H1 (cell line): ENCODE data around the gene HOXD10. TPM values are rescaled to one million over a fixed set of nuclear protein-coding genes. Genes with fewer than 3 reads are reported as not detected.

Experiments used
- RNF2 ChIP-seq: fragments of 200-900, 300-1000 bp; sonication (generic); IDR thresholded peaks from 2 replicates; pipeline ENCODE4 v1.7.1; 2016; ENCODE audit warnings: borderline replicate concordance, low read depth, mild to moderate bottlenecking, antibody characterized with exemption, low read length; ENCODE audit not compliant: poor library complexity, severe bottlenecking; ENCODE audit errors: missing control alignments
- polyA plus RNA-seq, 7 experiments: library from polyadenylated mRNA; depleted of rRNA in 3 of 7; stranded (reverse) in 5 of 7; unstranded in 2 of 7; fragments of >200 nt in 5 of 7; fragments of 200-250 nt in 2 of 7; gene quantifications; 1 replicate in 5 of 7; 2 replicates in 1 of 7; 4 replicates in 1 of 7; pipeline versions ENCODE4 v1.2.1 to v1.2.3, GENCODE V29; 2011 to 2013; ENCODE audit warnings: missing spikeins in 2 of 7, mixed read lengths in 2 of 7
- total RNA-seq: library from RNA; stranded (reverse); fragmentation: NEBNext Ultra II Directional; extraction: Animal tissue kit (Norgen Biotek cat#: 25700); gene quantifications from 2 replicates; pipeline ENCODE4 v1.2.1, GENCODE V29; 2021
- TF ChIP-seq, protein P1 (sequence below): fragments of 300-600 bp; sonication (generic); IDR thresholded peaks from 2 replicates; pipeline ENCODE4 v1.7.1; 2012; ENCODE audit warnings: low read length, moderate library complexity, mild to moderate bottlenecking, inconsistent platforms; ENCODE audit not compliant: insufficient replicate concordance

The HOXD10 gene
- total and polyA plus RNA-seq, 2 of the 8 experiments (the other 6 are each of a cell fraction or from before 2014, with no cell fraction given) = not detected

DNA sequence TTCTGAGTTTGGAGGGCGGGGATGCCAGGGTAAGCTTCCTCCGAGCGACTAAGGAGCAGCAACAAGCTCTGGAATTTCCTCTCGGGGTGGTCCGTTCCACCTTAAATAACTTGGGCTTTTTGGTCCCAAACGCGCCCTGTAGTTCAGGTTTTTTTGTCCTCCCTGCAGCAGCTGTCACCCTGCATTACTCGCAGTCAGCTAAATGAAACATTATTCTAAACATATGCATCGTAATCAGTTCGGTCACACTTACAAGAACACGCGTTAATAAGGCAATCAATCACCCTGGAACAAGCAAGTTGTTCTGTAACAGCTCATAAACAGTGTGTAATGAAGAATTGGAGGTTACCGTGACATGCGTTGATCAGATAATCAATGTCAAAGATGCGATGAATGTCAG, 41.1 kb upstream of the HOXD10 start (continued):
- TF ChIP-seq, protein P1, sequence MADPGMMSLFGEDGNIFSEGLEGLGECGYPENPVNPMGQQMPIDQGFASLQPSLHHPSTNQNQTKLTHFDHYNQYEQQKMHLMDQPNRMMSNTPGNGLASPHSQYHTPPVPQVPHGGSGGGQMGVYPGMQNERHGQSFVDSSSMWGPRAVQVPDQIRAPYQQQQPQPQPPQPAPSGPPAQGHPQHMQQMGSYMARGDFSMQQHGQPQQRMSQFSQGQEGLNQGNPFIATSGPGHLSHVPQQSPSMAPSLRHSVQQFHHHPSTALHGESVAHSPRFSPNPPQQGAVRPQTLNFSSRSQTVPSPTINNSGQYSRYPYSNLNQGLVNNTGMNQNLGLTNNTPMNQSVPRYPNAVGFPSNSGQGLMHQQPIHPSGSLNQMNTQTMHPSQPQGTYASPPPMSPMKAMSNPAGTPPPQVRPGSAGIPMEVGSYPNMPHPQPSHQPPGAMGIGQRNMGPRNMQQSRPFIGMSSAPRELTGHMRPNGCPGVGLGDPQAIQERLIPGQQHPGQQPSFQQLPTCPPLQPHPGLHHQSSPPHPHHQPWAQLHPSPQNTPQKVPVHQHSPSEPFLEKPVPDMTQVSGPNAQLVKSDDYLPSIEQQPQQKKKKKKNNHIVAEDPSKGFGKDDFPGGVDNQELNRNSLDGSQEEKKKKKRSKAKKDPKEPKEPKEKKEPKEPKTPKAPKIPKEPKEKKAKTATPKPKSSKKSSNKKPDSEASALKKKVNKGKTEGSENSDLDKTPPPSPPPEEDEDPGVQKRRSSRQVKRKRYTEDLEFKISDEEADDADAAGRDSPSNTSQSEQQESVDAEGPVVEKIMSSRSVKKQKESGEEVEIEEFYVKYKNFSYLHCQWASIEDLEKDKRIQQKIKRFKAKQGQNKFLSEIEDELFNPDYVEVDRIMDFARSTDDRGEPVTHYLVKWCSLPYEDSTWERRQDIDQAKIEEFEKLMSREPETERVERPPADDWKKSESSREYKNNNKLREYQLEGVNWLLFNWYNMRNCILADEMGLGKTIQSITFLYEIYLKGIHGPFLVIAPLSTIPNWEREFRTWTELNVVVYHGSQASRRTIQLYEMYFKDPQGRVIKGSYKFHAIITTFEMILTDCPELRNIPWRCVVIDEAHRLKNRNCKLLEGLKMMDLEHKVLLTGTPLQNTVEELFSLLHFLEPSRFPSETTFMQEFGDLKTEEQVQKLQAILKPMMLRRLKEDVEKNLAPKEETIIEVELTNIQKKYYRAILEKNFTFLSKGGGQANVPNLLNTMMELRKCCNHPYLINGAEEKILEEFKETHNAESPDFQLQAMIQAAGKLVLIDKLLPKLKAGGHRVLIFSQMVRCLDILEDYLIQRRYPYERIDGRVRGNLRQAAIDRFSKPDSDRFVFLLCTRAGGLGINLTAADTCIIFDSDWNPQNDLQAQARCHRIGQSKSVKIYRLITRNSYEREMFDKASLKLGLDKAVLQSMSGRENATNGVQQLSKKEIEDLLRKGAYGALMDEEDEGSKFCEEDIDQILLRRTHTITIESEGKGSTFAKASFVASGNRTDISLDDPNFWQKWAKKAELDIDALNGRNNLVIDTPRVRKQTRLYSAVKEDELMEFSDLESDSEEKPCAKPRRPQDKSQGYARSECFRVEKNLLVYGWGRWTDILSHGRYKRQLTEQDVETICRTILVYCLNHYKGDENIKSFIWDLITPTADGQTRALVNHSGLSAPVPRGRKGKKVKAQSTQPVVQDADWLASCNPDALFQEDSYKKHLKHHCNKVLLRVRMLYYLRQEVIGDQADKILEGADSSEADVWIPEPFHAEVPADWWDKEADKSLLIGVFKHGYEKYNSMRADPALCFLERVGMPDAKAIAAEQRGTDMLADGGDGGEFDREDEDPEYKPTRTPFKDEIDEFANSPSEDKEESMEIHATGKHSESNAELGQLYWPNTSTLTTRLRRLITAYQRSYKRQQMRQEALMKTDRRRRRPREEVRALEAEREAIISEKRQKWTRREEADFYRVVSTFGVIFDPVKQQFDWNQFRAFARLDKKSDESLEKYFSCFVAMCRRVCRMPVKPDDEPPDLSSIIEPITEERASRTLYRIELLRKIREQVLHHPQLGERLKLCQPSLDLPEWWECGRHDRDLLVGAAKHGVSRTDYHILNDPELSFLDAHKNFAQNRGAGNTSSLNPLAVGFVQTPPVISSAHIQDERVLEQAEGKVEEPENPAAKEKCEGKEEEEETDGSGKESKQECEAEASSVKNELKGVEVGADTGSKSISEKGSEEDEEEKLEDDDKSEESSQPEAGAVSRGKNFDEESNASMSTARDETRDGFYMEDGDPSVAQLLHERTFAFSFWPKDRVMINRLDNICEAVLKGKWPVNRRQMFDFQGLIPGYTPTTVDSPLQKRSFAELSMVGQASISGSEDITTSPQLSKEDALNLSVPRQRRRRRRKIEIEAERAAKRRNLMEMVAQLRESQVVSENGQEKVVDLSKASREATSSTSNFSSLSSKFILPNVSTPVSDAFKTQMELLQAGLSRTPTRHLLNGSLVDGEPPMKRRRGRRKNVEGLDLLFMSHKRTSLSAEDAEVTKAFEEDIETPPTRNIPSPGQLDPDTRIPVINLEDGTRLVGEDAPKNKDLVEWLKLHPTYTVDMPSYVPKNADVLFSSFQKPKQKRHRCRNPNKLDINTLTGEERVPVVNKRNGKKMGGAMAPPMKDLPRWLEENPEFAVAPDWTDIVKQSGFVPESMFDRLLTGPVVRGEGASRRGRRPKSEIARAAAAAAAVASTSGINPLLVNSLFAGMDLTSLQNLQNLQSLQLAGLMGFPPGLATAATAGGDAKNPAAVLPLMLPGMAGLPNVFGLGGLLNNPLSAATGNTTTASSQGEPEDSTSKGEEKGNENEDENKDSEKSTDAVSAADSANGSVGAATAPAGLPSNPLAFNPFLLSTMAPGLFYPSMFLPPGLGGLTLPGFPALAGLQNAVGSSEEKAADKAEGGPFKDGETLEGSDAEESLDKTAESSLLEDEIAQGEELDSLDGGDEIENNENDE = no peak
- peak; percentile 60 for TF ChIP-seq RNF2
